HG03066 (cell line): Measurements from ENCODE around the gene BRD4.

Experiments
- ATAC-seq: cut with Tn5 transposase; IDR thresholded peaks from one replicate; pipeline ENCODE4 v1.9.1; 2021; ENCODE audit warnings: low read depth; ENCODE audit not compliant: unreplicated experiment

BRD4 gene

GRCh38 chr19:15237759-15238638 is 94.3 kb downstream of the BRD4 start:
- no peak for ATAC-seq

GRCh38 chr19:15236886-15237285 is 95.5 kb downstream of the BRD4 start:
- no peak for ATAC-seq

- ATAC-seq, result no peak
Observed at GRCh38 chr19:15235781-15236180, 96.6 kb downstream of the BRD4 start.

GRCh38 chr19:15234431-15235130 is 97.8 kb downstream of the BRD4 start:
- no peak for ATAC-seq

DNA sequence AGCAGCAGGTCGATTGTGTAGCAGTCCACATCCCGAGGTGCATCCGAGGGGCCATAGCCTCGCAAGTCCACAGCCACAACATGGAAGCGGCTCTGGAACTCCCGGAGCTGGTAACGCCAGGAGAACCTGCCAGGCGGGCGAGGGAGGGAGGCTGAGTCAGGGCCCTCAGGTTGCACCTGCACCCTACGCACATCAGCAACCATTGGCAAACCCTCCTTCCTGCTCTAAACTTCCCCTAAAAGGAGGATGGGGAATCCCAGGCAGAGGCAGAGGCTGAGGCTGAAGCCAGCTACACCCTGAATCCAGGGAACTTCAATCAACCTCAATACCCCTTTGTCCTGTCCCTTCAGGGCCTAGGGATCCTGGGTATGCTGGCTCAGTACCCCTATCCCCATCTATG is 101.1 kb downstream of the BRD4 start:
- no peak for ATAC-seq

GRCh38 chr19:15227261-15227660 is 105.1 kb downstream of the BRD4 start:
- ATAC-seq, result no peak

DNA sequence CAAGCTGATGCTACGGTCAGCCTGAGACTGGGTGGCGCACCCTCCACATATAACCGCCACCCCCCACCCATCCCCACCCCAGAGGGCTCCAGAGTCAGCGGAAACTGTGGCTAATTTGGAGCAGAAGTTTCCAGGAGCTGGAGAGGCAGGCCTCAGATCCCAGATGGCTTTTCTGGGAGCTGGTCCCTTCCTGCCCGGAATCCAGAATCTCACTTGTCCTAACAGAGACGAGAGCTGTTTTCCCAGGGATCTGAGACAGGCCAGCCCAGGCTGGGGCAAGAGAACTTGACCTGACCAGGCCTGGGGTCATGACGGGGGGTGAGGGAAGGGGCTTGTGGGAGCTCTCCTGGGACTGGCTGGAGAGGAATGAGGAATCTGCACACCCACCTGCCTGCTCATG is 106.6 kb downstream of the BRD4 start:
- no peak for ATAC-seq

GRCh38 chr19:15223649-15224361 is 108.5 kb downstream of the BRD4 start:
- no peak for ATAC-seq

DNA sequence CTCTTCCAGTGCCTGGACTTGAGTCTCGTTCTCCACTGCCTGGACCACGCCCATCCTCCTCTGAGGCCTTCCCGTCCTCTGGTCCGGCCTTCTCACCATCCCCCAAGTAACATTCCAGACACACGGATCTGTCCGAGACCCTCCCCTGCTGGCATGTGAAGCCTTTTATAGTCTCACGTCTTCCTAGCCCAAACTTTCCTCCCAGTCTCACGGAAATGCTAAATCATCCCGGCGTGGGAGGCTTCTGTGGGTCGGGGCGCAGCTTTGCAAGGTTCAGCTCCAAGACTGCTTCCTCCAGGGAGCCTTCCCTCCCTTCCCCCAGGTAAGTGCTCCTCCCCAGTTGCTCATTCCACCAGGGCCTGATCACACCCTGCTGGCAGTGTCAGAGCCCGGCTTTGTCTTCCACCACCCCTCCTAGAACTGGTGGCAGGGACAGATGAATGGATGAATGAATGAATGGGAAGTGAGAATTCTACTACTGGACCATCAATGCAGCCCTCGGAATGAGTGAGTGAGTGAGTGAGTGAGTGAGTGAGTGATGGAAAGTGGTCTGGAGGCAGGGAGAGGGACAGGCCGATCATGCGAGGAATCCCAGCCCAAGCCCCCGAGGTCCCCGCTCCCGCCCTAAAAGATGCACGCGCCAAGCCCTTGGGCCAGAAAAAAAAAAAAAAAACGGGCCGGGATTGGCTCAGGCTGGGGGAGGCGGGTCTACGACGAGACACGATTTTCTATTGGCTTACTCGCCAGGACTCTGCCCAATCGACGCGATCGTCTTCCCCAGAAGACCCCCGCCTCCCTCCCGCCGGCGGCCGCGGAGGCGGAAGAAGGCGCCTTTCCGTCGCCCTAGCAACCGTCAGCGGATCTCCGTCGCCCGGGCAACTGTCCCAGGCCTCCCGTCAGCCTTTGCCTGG is 109.3 kb downstream of the BRD4 start:
- ATAC-seq, result peak; percentile 73

- ATAC-seq, result no peak
Observed at GRCh38 chr19:15220833-15221232, 111.5 kb downstream of the BRD4 start.

GRCh38 chr19:15218501-15218900 is 113.8 kb downstream of the BRD4 start:
- ATAC-seq, result no peak

- no peak for ATAC-seq
Observed at GRCh38 chr19:15216363-15216762, 116.0 kb downstream of the BRD4 start.

DNA sequence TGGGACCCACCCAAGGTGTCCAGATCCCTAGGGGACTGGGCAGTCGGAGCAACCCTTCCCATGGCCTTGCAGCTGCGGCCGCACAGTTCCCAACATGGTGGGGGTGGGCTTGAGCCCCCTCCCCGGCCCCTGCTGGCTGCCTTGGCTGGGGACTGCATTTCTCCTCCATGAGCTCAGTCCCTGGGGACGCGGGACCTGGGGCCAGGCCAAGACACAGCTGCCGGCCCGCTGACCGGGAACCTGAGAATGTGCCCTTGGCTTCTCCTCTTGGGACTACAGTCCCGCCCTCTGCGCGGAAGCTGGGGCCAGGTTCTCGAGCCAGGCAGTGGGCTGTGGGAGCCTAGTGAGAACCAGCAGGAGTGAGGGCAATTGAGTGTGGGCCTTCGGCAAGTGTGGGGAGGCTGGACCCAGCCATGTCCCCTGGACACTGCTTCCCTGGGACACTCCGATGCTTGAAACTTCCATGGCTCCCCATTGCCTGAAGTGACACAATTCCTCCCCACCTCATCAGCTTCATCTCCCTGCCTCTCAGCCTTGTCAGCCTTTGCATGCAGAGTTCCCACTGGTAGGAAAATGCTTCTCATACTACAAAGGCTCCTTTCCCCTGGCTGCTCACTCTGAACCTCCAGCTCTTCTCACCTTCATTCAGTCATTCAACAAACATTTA is 118.5 kb downstream of the BRD4 start:
- ATAC-seq, result no peak

- no peak for ATAC-seq
Observed at GRCh38 chr19:15212711-15213110, 119.6 kb downstream of the BRD4 start.

GRCh38 chr19:15210323-15210781 is 122.0 kb downstream of the BRD4 start:
- ATAC-seq, result no peak

GRCh38 chr19:15201374-15202023 is 130.8 kb downstream of the BRD4 start:
- no peak for ATAC-seq

DNA sequence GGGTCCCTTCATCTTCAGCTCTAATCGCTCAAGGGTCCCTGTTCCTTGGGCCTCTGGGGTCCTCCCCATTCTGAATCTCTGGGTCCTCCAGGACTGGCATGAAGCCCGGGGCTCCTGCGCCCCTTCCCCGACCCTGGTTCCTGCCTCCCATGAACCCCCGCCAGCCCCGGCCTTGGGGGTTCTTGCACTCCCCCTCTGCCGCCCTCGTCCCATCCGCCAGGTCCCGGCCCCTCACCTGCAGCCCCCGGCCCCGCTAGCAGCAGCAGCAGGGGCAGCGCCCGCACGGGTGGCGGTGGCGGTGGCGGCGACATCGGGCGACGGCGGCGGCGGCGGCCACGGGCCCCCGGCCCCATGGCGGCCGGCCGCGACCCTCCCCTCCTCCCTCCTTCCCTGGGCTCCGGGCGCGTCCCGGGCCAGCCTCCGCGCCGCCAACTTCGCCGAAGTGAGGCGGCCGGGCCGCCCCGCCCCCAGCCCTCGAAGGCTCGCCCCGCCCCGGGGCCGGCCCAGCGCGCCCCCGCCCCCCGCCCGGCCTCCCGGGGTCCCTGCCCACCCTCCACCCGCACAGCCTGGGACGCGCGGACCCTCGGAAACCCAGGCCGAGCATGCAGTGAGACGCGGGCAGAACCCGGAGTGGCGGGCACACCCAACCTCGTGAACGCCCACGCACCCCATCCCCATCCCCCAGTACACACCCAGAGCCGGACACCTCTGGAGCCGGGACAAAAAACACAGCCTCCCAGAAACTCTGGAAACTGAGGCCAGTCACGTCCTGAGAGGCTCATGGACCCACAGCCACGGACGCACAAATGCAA is 131.6 kb downstream of the BRD4 start, which contains the start of gene NOTCH3:
TSS of gene NOTCH3 (minus strand) at position 443 of the 812 bp plus-strand sequence. CDS start at position 353, 90 bp downstream.
- ATAC-seq, result no peak
